Activated CD8-positive, alpha-beta T cell treated with anti-CD3 and anti-CD28 coated beads, Interleukin-2, amount 10 ng/mL, durations not matched to agents 7 days and 5 days (primary cell): Measurements from ENCODE around the gene CDHR3. TPM values are rescaled to one million over a fixed set of nuclear protein-coding genes. Genes with fewer than 3 reads are reported as not detected.

ENCODE experiments used
- ATAC-seq: fragments of 150-1000 bp; cut with Tn5 transposase; one replicate; pipeline ENCODE4 v1.10.0; 2021; ENCODE audit warnings: moderate library complexity
- CTCF ChIA-PET: fragments of 350-600 bp; sonication (Branson Sonifier 250); formaldehyde crosslinking; loops from one replicate; lab custom pipeline; 2021; ENCODE audit warnings: antibody characterized with exemption; lab: Charles Lee
- POLR2A ChIA-PET: fragments of 350-600 bp; sonication (Branson Sonifier 250); formaldehyde crosslinking; loops from one replicate; lab custom pipeline; 2021; ENCODE audit warnings: antibody characterized with exemption; lab: Charles Lee
- DNase-seq: peaks from one replicate; pipeline ENCODE4 v3.0.0-alpha.2; 2020
- H3K27ac Mint-ChIP-seq: one replicate; pipeline ENCODE4 v1.8.0; 2021; ENCODE audit warnings: mild to moderate bottlenecking, mixed read lengths
- H3K27me3 Mint-ChIP-seq: one replicate; pipeline ENCODE4 v1.8.0; 2021; ENCODE audit warnings: low read depth, mixed read lengths
- H3K36me3 Mint-ChIP-seq: one replicate; pipeline ENCODE4 v1.8.0; 2021; ENCODE audit warnings: low read depth, mixed read lengths
- H3K4me1 Mint-ChIP-seq: one replicate; pipeline ENCODE4 v1.8.0; 2021; ENCODE audit warnings: low read depth, mixed read lengths
- H3K4me3 Mint-ChIP-seq: one replicate; pipeline ENCODE4 v1.8.0; 2021; ENCODE audit warnings: mild to moderate bottlenecking, mixed read lengths
- H3K9me3 Mint-ChIP-seq: one replicate; pipeline ENCODE4 v1.8.0; 2022; ENCODE audit warnings: mixed read lengths; ENCODE audit not compliant: insufficient read depth
- total RNA-seq, 2 experiments: library from RNA; stranded (reverse); gene quantifications; one replicate each; pipeline ENCODE4 v1.2.3, GENCODE V29; 2021

The CDHR3 gene
- total RNA-seq, 2 experiments from 2014 or later = 0.31 to 0.92 TPM

- peaks cover 36% of the 10 kb centered on the region for H3K4me1 Mint-ChIP-seq
- ATAC-seq = no peak
- H3K4me3 Mint-ChIP-seq = no peak overlapping the region
- H3K27ac Mint-ChIP-seq = no peak overlapping the region
- DNase-seq = no peak
- H3K9me3 Mint-ChIP-seq = no peaks in the 10 kb centered on the region
- CTCF ChIA-PET = interaction anchor here (1.0 kb wide), 1 partner anchor 274 kb away, joined by 3 read pairs; no protein-coding TSS in a partner anchor
- no peaks in the 10 kb centered on the region for H3K36me3 Mint-ChIP-seq
- POLR2A ChIA-PET = no interaction called here
- H3K27me3 Mint-ChIP-seq = peaks cover 26% of the 10 kb centered on the region
Measured at GRCh38 chr7:106017657-106018056, 54.6 kb downstream of the CDHR3 start.

- peaks cover 29% of the 10 kb centered on the region for H3K27me3 Mint-ChIP-seq
- DNase-seq (no peak), ATAC-seq (no peak)
- no peak overlapping the region for H3K4me3 Mint-ChIP-seq
- H3K4me1 Mint-ChIP-seq = peaks cover 46% of the 10 kb centered on the region
- no peak overlapping the region for H3K27ac Mint-ChIP-seq
- H3K36me3 Mint-ChIP-seq = no peaks in the 10 kb centered on the region
- CTCF ChIA-PET = interaction anchor here (1.2 to 2.0 kb wide), 4 partner anchors 9 to 365 kb away, joined by 3 to 10 read pairs (median 6); no protein-coding TSS in a partner anchor
- POLR2A ChIA-PET = no interaction called here
- H3K9me3 Mint-ChIP-seq = no peaks in the 10 kb centered on the region
Measured at GRCh38 chr7:106018566-106019469, 55.8 kb downstream of the CDHR3 start.

- Mint-ChIP-seq H3K27ac (no peak overlapping the region), H3K27me3 (peaks cover 35% of the 10 kb centered on the region), H3K4me1 (peaks cover 51% of the 10 kb centered on the region), H3K36me3 (no peaks in the 10 kb centered on the region), H3K9me3 (no peaks in the 10 kb centered on the region), H3K4me3 (no peak overlapping the region)
- ATAC-seq = no peak
- CTCF ChIA-PET = interaction anchor here (1.1 to 2.0 kb wide), 5 partner anchors 10 to 366 kb away, joined by 3 to 10 read pairs (median 5); no protein-coding TSS in a partner anchor
- POLR2A ChIA-PET = no interaction called here
- no peak for DNase-seq
Measured at GRCh38 chr7:106019470-106019820, 56.4 kb downstream of the CDHR3 start.

- Mint-ChIP-seq H3K27ac (no peak overlapping the region), H3K4me3 (peak overlapping the region; percentile 27), H3K9me3 (no peaks in the 10 kb centered on the region), H3K27me3 (peaks cover 40% of the 10 kb centered on the region), H3K36me3 (no peaks in the 10 kb centered on the region), H3K4me1 (peaks cover 49% of the 10 kb centered on the region)
- ATAC-seq (peak; percentile 31), DNase-seq (no peak)
- ChIA-PET CTCF (interaction anchor here (0.9 to 2.7 kb wide), 8 partner anchors 11 to 369 kb away, joined by 3 to 18 read pairs (median 6); no protein-coding TSS in a partner anchor), POLR2A (interaction anchor here (1.3 to 1.8 kb wide), 3 partner anchors 50 to 260 kb away, joined by 4 to 5 read pairs (median 4); partner anchors contain the start of gene SYPL1)
Measured at GRCh38 chr7:106021151-106022067, 58.3 kb downstream of the CDHR3 start.

- ChIA-PET POLR2A (interaction anchor here (0.6 to 1.8 kb wide), 6 partner anchors 49 to 386 kb away, joined by 3 to 5 read pairs (median 4); partner anchors contain the start of gene SYPL1), CTCF (interaction anchor here (0.9 to 2.7 kb wide), 11 partner anchors 10 to 370 kb away, joined by 3 to 18 read pairs (median 5); no protein-coding TSS in a partner anchor)
- ATAC-seq (peak; percentile 82), DNase-seq (peak; percentile 79)
- Mint-ChIP-seq H3K4me1 (peaks cover 48% of the 10 kb centered on the region), H3K36me3 (no peaks in the 10 kb centered on the region), H3K27me3 (peaks cover 39% of the 10 kb centered on the region), H3K27ac (peak overlapping the region; percentile 73), H3K9me3 (no peaks in the 10 kb centered on the region), H3K4me3 (peak overlapping the region; percentile 8)
Measured at GRCh38 chr7:106022193-106022821, 59.2 kb downstream of the CDHR3 start.

- Mint-ChIP-seq H3K4me3 (no peak overlapping the region), H3K27ac (no peak overlapping the region), H3K4me1 (peaks cover 45% of the 10 kb centered on the region), H3K36me3 (no peaks in the 10 kb centered on the region), H3K27me3 (peaks cover 43% of the 10 kb centered on the region), H3K9me3 (no peaks in the 10 kb centered on the region)
- DNase-seq = no peak
- ChIA-PET POLR2A (interaction anchor here (0.6 kb wide), 1 partner anchor 384 kb away, joined by 4 read pairs; no protein-coding TSS in a partner anchor), CTCF (interaction anchor here (1.1 to 2.7 kb wide), 8 partner anchors 8 to 367 kb away, joined by 3 to 18 read pairs (median 5); no protein-coding TSS in a partner anchor)
- ATAC-seq = no peak
Measured at GRCh38 chr7:106023369-106024322, 60.6 kb downstream of the CDHR3 start.

GRCh38 chr7:106026101-106026500, 63.0 kb downstream of the CDHR3 start:
- Mint-ChIP-seq H3K4me3 (no peak overlapping the region), H3K27ac (no peak overlapping the region), H3K36me3 (no peaks in the 10 kb centered on the region), H3K9me3 (no peaks in the 10 kb centered on the region), H3K4me1 (peaks cover 36% of the 10 kb centered on the region), H3K27me3 (peaks cover 44% of the 10 kb centered on the region)
- POLR2A ChIA-PET = no interaction called here
- ATAC-seq = no peak
- DNase-seq = no peak
- CTCF ChIA-PET = interaction anchor here (1.4 to 7.1 kb wide), 6 partner anchors 15 to 373 kb away, joined by 3 to 48 read pairs (median 4); no protein-coding TSS in a partner anchor

GRCh38 chr7:106029451-106029850, 66.4 kb downstream of the CDHR3 start:
- POLR2A ChIA-PET = no interaction called here
- no peaks in the 10 kb centered on the region for H3K36me3 Mint-ChIP-seq
- no peak for ATAC-seq
- H3K4me1 Mint-ChIP-seq = peaks cover 5% of the 10 kb centered on the region
- CTCF ChIA-PET = interaction anchor here (1.0 to 7.1 kb wide), 6 partner anchors 12 to 397 kb away, joined by 3 to 48 read pairs (median 4); no protein-coding TSS in a partner anchor
- H3K4me3 Mint-ChIP-seq = no peak overlapping the region
- DNase-seq = no peak
- H3K27ac Mint-ChIP-seq = no peak overlapping the region
- no peaks in the 10 kb centered on the region for H3K9me3 Mint-ChIP-seq
- H3K27me3 Mint-ChIP-seq = peaks cover 47% of the 10 kb centered on the region

- ChIA-PET CTCF (interaction anchor here (1.5 to 7.1 kb wide), 3 partner anchors 12 to 270 kb away, joined by 4 to 48 read pairs (median 18); no protein-coding TSS in a partner anchor), POLR2A (interaction anchor here (0.6 kb wide), 1 partner anchor 146 kb away, joined by 3 read pairs; no protein-coding TSS in a partner anchor)
- H3K4me3 Mint-ChIP-seq = no peak overlapping the region
- DNase-seq (no peak), ATAC-seq (no peak)
- H3K9me3 Mint-ChIP-seq = no peaks in the 10 kb centered on the region
- H3K4me1 Mint-ChIP-seq = peaks cover 5% of the 10 kb centered on the region
- no peak overlapping the region for H3K27ac Mint-ChIP-seq
- H3K27me3 Mint-ChIP-seq = peaks cover 46% of the 10 kb centered on the region
- H3K36me3 Mint-ChIP-seq = no peaks in the 10 kb centered on the region
Measured at GRCh38 chr7:106029941-106030340, 66.9 kb downstream of the CDHR3 start.
